HepG2 (cell line): ENCODE data around the gene GLIS1. TPM values are rescaled to one million over a fixed set of nuclear protein-coding genes. Genes with fewer than 3 reads are reported as not detected.

ENCODE experiments used
- ARID2 ChIP-seq: sonication (generic); formaldehyde crosslinking; IDR thresholded peaks from 2 replicates; pipeline ENCODE4 v1.8.1; 2022; ENCODE audit warnings: mild to moderate bottlenecking, missing genetic modification reagents, borderline replicate concordance
- IKZF4 ChIP-seq: sonication (generic); formaldehyde crosslinking; IDR thresholded peaks from 2 replicates; pipeline ENCODE4 v1.5.1; 2020; ENCODE audit warnings: borderline replicate concordance, mild to moderate bottlenecking, low read depth, missing genetic modification reagents; ENCODE audit errors: not compliant biosample characterization
- LRRFIP1 ChIP-seq: sonication (generic); formaldehyde crosslinking; conservative IDR thresholded peaks from 2 replicates; pipeline ENCODE4 v1.4.0; 2020; ENCODE audit warnings: missing genetic modification reagents
- MED8 ChIP-seq: sonication (generic); formaldehyde crosslinking; IDR thresholded peaks from 2 replicates; pipeline ENCODE4 v1.8.1; 2023; ENCODE audit warnings: mild to moderate bottlenecking, missing genetic modification reagents; ENCODE audit not compliant: insufficient replicate concordance
- PITX1 ChIP-seq: sonication (generic); formaldehyde crosslinking; IDR thresholded peaks from 2 replicates; pipeline ENCODE4 v1.5.1; 2020; ENCODE audit warnings: mild to moderate bottlenecking, missing genetic modification reagents
- SMARCE1 ChIP-seq: fragments of 450-650 bp; IDR thresholded peaks from 2 replicates; pipeline ENCODE4 v1.6.1; 2017; ENCODE audit warnings: borderline replicate concordance
- SRF ChIP-seq: IDR thresholded peaks from 2 replicates; pipeline ENCODE4 v1.6.1; 2011; ENCODE audit warnings: mild to moderate bottlenecking, low read depth, low read length, moderate library complexity
- YEATS2 ChIP-seq: sonication (generic); formaldehyde crosslinking; IDR thresholded peaks from 2 replicates; pipeline ENCODE4 v1.4.0; 2020; ENCODE audit warnings: missing genetic modification reagents, borderline replicate concordance
- ZBTB26 ChIP-seq: IDR thresholded peaks from 2 replicates; pipeline ENCODE4 v1.6.1; 2016; ENCODE audit warnings: missing compliant biosample characterization, missing genetic modification reagents, borderline replicate concordance
- ZBTB4 ChIP-seq: sonication (generic); formaldehyde crosslinking; IDR thresholded peaks from 2 replicates; pipeline ENCODE4 v1.4.0; 2020; ENCODE audit warnings: missing genetic modification reagents, mild to moderate bottlenecking, borderline replicate concordance
- ZNF337 ChIP-seq: sonication (generic); formaldehyde crosslinking; IDR thresholded peaks from 2 replicates; pipeline ENCODE4 v1.5.1; 2020; ENCODE audit warnings: missing genetic modification reagents, low read depth, mild to moderate bottlenecking, borderline replicate concordance
- ZSCAN21 ChIP-seq: sonication (generic); formaldehyde crosslinking; IDR thresholded peaks from 2 replicates; pipeline ENCODE4 v1.8.0; 2022; ENCODE audit warnings: mild to moderate bottlenecking, missing genetic modification reagents, moderate library complexity, borderline replicate concordance
- ZSCAN25 ChIP-seq: sonication (generic); formaldehyde crosslinking; IDR thresholded peaks from 2 replicates; pipeline ENCODE4 v1.8.0; 2022; ENCODE audit warnings: mild to moderate bottlenecking, missing genetic modification reagents
- polyA plus RNA-seq, 8 experiments: library from polyadenylated mRNA; depleted of rRNA in 3 of 8; stranded (reverse) in 7 of 8; unstranded in 1 of 8; fragments of >200 nt; fragmentation: Illumina TruSeq in 4 of 8; extraction: Trizol in 4 of 8; gene quantifications; 2 replicates each; pipeline versions ENCODE4 v1.2.1 to v1.2.3, GENCODE V29; 2011 to 2016; ENCODE audit warnings: low read depth in 4 of 8, missing spikeins in 1 of 8, mixed read lengths in 1 of 8; ENCODE audit not compliant: insufficient read depth in 1 of 8
- total RNA-seq, 5 experiments: library from RNA; depleted of rRNA; stranded (reverse); fragments of >200 nt; fragmentation: Illumina TruSeq; extraction: Trizol; gene quantifications; 2 replicates each; pipeline ENCODE4 v1.2.3, GENCODE V29; 2016; ENCODE audit warnings: low read depth in 1 of 5

The GLIS1 gene
- total and polyA plus RNA-seq, 2 of the 13 experiments (the other 11 are each of a cell fraction or from before 2014, with no cell fraction given) = 0.03 TPM; not detected in 1

- TF ChIP-seq ZBTB4 (CRISPR knock-in tag) (no peak), ZSCAN21 (no peak), ZNF337 (no peak), SMARCE1 (no peak), ZSCAN25 (CRISPR knock-in tag) (no peak), MED8 (CRISPR knock-in tag) (no peak), PITX1 (CRISPR knock-in tag) (no peak), YEATS2 (CRISPR knock-in tag) (no peak), ZBTB26 (no peak), IKZF4 (CRISPR knock-in tag) (no peak), ARID2 (CRISPR knock-in tag) (no peak), SRF (no peak), LRRFIP1 (CRISPR knock-in tag) (no peak)
Observed at GRCh38 chr1:53677486-53677885, 61.5 kb downstream of the GLIS1 start (continued).
